ENCODE results near the gene DDT.
"Not testable (repeated sequence)": the region's sequence is repeated elsewhere in the genome, so short reads cannot be mapped to it uniquely, and the experiment has no call there.

The DDT gene

DNA sequence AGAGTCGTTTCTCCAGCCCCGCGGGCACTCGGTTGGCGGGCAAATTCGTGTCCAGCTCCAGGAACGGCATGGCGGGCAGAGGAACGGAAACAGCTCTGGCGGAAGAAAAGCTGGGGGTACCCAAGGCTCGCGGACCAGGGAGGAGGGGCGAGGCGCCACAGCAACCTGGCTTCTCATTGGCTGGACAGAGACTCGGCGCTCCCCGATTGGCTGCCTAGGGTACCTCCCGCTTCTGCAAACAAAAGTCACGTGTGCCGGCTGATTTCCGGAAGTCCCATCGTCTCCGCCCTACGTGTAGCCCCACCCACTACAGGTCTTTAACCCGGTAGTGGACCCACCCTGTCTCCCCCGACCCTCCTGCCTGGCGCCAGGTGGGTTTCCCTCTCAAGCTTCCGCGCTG is at the start of gene DDT:
TSS of gene DDT (minus strand) at position 97 of the 400 bp plus-strand sequence. CDS start at position 70, 27 bp downstream.
- H3K27ac Mint-ChIP-seq, H3K27me3 Mint-ChIP-seq, DNase-seq, H3K4me3 Mint-ChIP-seq, H3K9me3 Mint-ChIP-seq, CTCF ChIA-PET: not testable (repeated sequence)
- H3K36me3 Mint-ChIP-seq: peaks cover 26% of the 10 kb centered on the region
- H3K4me1 Mint-ChIP-seq: peaks cover 25% of the 10 kb centered on the region

DNA sequence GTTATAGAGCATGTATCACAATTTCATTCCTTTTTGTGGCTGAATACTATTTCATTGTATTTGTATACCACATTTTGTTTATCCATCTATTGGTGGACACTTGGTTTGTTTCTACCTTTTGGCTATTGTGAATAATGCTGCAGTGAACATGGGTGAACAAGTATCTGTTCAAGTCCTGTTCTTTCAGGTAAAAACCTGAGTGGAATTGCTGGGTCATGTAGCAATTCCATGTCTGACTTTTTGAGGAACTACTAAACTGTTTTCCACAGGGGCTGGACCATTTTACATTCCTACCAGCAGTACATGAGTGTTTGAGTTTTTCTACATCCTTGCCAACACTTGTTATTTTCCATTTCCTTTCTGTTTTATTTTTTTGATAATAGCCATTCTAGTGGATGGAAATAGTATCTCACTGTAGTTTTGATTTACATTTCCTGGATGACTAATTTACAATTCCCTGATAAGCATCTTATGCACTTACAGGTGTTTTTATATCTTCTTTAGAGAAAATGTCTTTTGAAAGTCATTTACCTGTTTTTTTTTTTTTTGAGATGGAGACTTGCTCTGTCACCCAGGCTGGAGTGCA is 49.1 kb upstream of the DDT start:
- Mint-ChIP-seq H3K9me3 (peaks cover 2% of the 10 kb centered on the region), H3K27ac (no peak overlapping the region), H3K4me1 (peaks cover 26% of the 10 kb centered on the region), H3K36me3 (peaks cover 39% of the 10 kb centered on the region), H3K4me3 (no peak overlapping the region), H3K27me3 (no peaks in the 10 kb centered on the region)
- no peak for DNase-seq
- CTCF ChIA-PET: no interaction called here

DNA sequence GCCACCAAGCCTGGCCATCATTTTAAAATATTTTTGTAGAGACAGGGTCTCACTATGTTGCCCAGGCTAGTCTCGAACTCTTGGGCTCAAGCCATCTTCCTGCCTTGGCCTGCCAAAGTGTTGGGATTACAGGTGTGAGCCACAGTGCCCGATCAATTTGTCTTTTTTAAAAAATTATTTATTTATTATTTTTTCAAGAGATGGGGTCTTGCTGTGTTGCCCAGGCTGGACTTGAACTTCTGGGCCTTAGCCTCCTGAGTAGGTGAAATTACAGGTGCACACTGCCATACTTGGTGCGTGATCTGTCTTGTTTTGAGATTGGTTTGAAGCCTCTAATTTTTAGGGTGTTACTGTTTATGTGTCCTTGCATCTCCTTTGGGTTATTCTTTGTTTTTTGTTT is 47.1 kb upstream of the DDT start:
- H3K27ac Mint-ChIP-seq: no peak overlapping the region
- peaks cover 41% of the 10 kb centered on the region for H3K36me3 Mint-ChIP-seq
- H3K4me3 Mint-ChIP-seq: no peak overlapping the region
- CTCF ChIA-PET: no interaction called here
- H3K9me3 Mint-ChIP-seq: peaks cover 2% of the 10 kb centered on the region
- DNase-seq: no peak
- peaks cover 20% of the 10 kb centered on the region for H3K4me1 Mint-ChIP-seq
- no peaks in the 10 kb centered on the region for H3K27me3 Mint-ChIP-seq

DNA sequence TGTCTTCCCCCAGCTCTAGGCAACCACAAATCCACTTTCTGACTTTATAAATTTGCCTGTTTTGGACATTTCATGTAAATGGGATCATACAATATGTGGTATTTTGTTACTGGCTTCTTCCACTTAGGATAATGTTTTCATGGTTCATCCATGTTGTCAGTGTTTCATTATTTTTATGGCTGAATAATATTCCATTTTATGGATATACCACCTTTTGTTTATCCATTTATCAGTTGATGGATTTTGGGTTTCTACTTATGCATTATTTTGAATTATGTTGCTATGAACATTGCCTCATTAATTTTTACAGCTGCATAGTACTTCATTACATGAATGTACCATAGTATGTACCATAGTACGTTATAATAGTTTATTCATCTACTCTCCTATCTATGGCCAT is 41.9 kb upstream of the DDT start:
- Mint-ChIP-seq H3K4me1 (peaks cover 30% of the 10 kb centered on the region), H3K4me3 (no peak overlapping the region), H3K9me3 (no peaks in the 10 kb centered on the region), H3K27ac (no peak overlapping the region), H3K36me3 (peaks cover 32% of the 10 kb centered on the region), H3K27me3 (peaks cover 2% of the 10 kb centered on the region)
- no peak for DNase-seq
- CTCF ChIA-PET: interaction anchor here (0.6 kb wide), 1 partner anchor 9 kb away, joined by 3 read pairs; no protein-coding TSS in a partner anchor

DNA sequence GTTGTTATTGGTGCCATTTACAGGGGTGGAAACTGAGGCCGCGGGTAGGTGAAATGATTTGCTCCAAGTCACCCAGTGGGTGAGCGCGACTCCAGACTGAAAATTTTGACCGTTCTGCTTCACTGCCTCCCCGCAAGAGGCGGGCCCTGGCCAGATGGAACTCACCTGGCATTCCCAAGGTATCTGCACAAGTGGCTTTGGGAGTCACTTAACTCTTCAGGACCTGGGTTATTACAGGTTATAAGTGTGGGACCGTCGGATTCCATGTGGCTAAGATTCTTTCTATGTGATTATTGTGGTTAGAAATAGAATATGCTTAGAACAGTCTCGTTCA is 37.5 kb upstream of the DDT start:
- peaks cover 22% of the 10 kb centered on the region for H3K27me3 Mint-ChIP-seq
- peaks cover 19% of the 10 kb centered on the region for H3K36me3 Mint-ChIP-seq
- peak overlapping the region; percentile 97 for H3K4me3 Mint-ChIP-seq
- H3K4me1 Mint-ChIP-seq: peaks cover 31% of the 10 kb centered on the region
- CTCF ChIA-PET: no interaction called here
- no peaks in the 10 kb centered on the region for H3K9me3 Mint-ChIP-seq
- no peak for DNase-seq
- peak overlapping the region; percentile 95 for H3K27ac Mint-ChIP-seq

DNA sequence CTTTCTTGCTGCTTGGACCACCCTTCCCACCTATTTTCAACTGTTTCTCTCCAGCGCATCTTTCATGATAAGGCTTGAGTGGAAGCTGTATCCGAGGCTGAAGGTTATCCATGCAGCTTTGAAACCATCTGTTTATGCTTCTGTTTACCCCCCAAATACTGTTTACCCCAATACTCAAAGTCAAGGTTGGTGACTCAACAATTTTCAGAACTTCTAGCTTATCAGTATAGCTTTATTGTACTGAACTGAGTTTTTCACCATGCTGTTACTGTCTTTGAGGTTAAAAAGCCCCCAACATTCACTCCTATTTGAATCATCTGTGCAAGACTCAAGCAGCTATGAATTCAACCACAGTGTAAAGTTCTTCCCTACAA is 35.8 kb upstream of the DDT start:
- CTCF ChIA-PET: interaction anchor here (1.1 to 1.4 kb wide), 2 partner anchors 147 to 165 kb away, joined by 3 to 4 read pairs; no protein-coding TSS in a partner anchor
- peaks cover 31% of the 10 kb centered on the region for H3K4me1 Mint-ChIP-seq
- peak overlapping the region; percentile 86 for H3K27ac Mint-ChIP-seq
- peaks cover 31% of the 10 kb centered on the region for H3K27me3 Mint-ChIP-seq
- no peaks in the 10 kb centered on the region for H3K9me3 Mint-ChIP-seq
- DNase-seq: no peak
- peaks cover 12% of the 10 kb centered on the region for H3K36me3 Mint-ChIP-seq
- peak overlapping the region; percentile 55 for H3K4me3 Mint-ChIP-seq

DNA sequence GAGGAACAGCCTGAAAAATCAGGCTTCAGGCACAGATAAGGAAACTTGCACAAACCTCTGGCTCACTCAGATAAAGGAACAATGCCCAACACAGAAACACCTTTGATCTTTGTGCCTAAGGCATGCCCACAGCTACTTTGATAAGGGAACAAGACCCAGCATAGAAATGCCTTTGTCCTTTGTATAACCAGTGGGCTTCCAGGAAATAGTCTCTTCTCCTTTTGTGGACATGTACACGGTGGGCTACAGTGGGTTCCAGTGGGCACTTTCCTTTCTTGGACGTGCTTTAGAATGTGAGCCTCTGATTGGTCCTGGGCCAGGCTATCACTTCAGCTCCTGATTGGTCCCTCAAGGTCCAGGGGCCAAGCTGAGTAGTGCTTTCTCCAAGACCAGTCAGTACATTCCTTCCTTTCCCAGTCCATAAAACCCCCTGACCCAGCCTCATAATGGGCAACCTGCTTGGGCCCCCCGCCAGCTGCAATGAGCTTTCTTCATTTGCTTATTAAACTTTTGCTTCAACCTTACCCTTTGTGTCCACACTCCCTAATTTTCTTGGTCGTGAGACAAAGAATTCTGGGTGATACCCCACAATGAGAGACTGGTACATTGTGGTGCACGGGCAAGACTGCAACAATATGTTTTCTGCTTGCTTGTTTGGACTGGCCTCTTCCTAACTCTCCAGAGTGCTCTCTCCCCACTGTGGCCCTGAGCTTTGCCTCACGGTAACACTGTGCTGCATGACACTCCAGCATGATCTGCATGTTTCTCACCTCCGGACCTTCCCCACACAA is 35.2 kb upstream of the DDT start:
- no peaks in the 10 kb centered on the region for H3K9me3 Mint-ChIP-seq
- DNase-seq: no peak
- H3K4me1 Mint-ChIP-seq: peaks cover 28% of the 10 kb centered on the region
- H3K36me3 Mint-ChIP-seq: peaks cover 11% of the 10 kb centered on the region
- CTCF ChIA-PET: no interaction called here
- H3K27ac Mint-ChIP-seq: no peak overlapping the region
- peaks cover 35% of the 10 kb centered on the region for H3K27me3 Mint-ChIP-seq
- no peak overlapping the region for H3K4me3 Mint-ChIP-seq

DNA sequence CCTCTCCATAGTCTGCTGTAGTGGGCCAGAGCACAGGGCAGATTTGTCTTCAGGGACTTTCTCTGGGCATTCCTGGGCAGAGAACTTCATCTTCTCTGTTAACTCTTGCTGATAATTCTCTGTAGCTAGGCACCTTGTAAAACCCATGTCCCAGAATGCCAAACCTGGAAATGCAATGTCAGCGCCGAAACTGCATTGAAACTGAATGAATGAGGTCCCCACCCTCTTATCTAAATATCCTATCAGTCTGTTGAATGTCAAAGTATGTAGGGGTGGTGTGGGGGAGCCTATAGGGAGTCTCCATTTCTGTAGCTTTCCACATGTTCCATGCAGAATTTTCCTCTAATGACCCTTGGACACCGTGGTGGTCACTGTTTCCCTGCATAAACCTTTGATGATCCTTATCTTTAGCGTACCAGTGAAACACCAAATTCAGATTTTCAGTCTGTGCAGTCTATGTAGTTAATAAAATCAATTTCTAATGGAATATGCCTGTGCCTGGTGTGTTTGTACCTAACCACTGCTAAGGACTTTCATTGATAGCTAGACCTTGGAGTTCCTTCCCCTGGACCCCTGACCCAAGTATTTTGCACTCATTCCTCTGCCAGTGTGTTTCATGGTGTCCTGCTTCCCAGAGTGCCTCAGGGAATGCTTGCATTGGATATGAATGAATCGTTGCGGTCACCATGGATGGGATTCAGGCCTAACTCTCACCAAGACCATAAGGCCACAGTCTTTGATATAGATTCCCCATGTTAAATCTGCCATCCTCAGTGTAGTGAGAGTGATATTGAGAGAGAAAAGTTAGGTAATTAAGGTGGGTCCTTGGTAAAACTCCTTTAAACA is 34.4 kb upstream of the DDT start:
- H3K36me3 Mint-ChIP-seq: peaks cover 6% of the 10 kb centered on the region
- CTCF ChIA-PET: no interaction called here
- H3K4me3 Mint-ChIP-seq: no peak overlapping the region
- peaks cover 22% of the 10 kb centered on the region for H3K4me1 Mint-ChIP-seq
- DNase-seq: no peak
- H3K9me3 Mint-ChIP-seq: no peaks in the 10 kb centered on the region
- H3K27ac Mint-ChIP-seq: no peak overlapping the region
- H3K27me3 Mint-ChIP-seq: peaks cover 43% of the 10 kb centered on the region

DNA sequence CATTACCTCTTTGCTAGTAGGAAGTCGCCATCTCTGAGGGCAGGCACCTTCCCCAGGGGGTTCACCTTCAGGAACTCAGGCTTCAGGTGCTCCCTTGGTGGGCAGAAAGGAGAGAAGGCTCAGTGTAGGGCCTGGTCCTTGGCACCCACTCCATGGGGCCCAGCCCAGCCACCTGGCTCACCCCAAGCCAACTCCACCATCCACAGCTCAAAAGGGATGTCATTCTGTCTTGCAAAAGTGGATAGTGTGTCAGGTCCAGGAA is 33.7 kb upstream of the DDT start:
- Mint-ChIP-seq H3K27me3 (peaks cover 47% of the 10 kb centered on the region), H3K36me3 (peaks cover 3% of the 10 kb centered on the region), H3K4me3 (no peak overlapping the region), H3K27ac (no peak overlapping the region), H3K9me3 (no peaks in the 10 kb centered on the region), H3K4me1 (peaks cover 16% of the 10 kb centered on the region)
- CTCF ChIA-PET: no interaction called here
- no peak for DNase-seq

DNA sequence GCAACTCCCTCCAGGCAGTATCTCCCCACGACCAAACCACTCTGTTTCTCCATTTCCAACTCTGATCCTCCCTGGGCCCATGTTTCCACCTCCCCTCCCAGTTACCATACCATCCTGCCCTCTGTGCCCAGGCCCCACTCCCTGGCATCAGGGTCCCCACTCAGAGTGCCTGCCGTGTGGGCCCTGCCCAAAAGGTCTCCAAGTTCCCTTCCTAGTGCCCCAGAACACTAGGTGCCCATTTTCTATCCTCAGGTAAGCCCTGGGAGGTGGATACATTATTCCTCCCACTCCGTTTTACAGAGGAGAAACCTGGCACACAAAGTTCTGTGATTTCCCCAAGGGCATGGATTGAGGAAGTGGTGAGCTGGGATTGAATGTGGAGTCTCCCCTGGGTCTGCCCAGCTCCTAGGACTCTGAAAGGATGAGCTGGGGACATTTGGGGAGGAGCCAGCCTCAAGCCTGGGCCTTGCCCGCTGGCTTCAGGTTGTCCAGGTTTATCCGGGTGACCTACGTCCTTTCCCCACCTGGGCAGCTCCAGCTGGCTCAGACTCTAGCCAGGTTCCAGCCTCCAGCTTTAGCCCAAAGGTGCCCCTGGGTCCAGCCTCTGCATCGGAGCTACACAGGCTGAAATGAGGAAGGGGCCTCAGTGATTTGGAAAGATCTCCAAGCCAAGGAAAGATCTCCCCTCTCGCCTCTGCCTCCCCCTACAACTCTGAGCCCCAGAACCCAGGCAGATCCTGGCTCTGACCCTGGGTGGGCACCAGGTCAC is 33.2 kb upstream of the DDT start:
- H3K27ac Mint-ChIP-seq: no peak overlapping the region
- H3K4me1 Mint-ChIP-seq: peaks cover 14% of the 10 kb centered on the region
- CTCF ChIA-PET: no interaction called here
- H3K27me3 Mint-ChIP-seq: peaks cover 47% of the 10 kb centered on the region
- no peak for DNase-seq
- H3K36me3 Mint-ChIP-seq: peaks cover 3% of the 10 kb centered on the region
- H3K9me3 Mint-ChIP-seq: no peaks in the 10 kb centered on the region
- no peak overlapping the region for H3K4me3 Mint-ChIP-seq

DNA sequence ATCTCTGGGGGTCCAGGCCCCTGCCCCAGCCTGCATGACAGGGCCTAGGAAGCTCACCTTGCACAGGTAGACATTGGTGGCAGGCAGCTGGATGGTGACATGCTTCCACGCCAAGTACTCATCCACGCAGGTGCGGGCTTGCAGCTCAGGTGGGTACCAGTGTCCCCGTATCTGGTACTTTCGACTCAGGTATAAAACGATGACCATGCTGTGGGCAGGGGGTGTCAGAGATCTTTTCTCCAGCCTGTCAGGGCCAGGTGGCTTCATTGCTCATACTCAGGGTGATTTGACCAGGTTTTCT is 32.6 kb upstream of the DDT start:
- no peak overlapping the region for H3K27ac Mint-ChIP-seq

DNA sequence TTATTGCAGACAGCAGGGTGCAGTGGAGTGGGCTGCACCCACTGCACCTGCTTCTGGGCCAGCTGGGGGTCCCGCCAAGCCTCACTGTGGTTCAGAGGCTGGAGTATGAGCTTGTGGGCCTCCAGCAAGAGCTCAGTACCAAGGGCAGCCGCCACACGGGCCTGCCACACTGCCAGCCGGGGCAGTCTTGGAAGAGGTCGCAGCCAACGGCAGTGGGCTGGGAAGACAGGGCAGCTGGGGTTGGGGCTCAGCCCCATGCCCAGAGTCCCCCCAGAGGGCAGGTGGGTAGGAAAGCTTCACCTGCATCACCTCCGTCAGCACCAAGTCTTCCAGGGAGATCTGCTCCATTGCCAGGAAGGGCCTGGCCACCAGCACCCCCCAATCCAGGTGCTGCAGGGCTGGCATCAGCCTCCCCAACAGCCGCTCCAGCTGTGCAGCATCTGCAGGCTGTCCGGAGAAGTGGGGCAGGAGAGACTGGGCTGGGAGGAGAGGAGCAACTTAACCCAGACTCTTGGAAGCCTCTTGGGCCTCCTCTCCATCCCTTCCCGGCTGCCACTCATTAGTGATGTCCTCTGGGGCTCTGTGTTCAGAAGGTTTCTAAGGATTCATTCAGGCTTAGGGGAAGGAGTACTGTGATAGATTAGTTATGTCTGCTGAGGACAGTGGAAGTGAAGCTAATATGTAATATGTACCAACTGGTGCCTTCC is 32.1 kb upstream of the DDT start:
- Mint-ChIP-seq H3K4me1 (peaks cover 9% of the 10 kb centered on the region), H3K27ac (no peak overlapping the region), H3K9me3 (no peaks in the 10 kb centered on the region), H3K27me3 (peaks cover 54% of the 10 kb centered on the region), H3K36me3 (peaks cover 3% of the 10 kb centered on the region), H3K4me3 (no peak overlapping the region)
- CTCF ChIA-PET: no interaction called here
- DNase-seq: no peak

More for the DNA sequence above, 32.6 kb upstream of the DDT start:
- Mint-ChIP-seq H3K4me1 (peaks cover 9% of the 10 kb centered on the region), H3K9me3 (no peaks in the 10 kb centered on the region), H3K4me3 (no peak overlapping the region), H3K27me3 (peaks cover 52% of the 10 kb centered on the region), H3K36me3 (peaks cover 3% of the 10 kb centered on the region)
- DNase-seq: no peak
- CTCF ChIA-PET: no interaction called here

DNA sequence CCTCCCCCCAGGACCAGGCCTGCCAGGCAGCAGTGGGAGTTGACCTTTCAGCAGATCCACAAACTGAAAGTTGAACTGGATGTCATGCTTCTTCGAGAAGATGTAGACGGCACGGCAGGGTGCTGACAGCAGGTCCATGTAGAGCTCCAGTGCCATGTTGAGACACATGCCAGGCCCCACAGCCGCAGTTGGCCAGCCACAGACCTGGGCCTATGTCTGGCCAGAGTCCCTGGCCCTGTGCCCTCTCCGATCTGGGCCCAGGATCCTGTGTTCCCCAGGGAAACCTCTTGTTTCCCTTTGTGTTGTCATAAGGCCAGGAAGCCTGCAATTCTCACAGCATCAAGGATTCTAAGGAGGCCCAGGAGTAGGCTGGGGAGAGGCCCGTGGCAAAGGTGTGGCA is 31.0 kb upstream of the DDT start, which contains the start of gene GSTT4:
TSS of gene GSTT4 (minus strand) at position 253 of the 400 bp plus-strand sequence. CDS start at position 156, 97 bp downstream.
- Mint-ChIP-seq H3K27ac (no peak within 1 kb of the TSS), H3K27me3 (peaks cover 50% of the 10 kb centered on the region), H3K4me1 (peaks cover 3% of the 10 kb centered on the region), H3K9me3 (no peaks in the 10 kb centered on the region), H3K4me3 (no peak within 1 kb of the TSS), H3K36me3 (no peaks in the 10 kb centered on the region)
- no peak for DNase-seq
- CTCF ChIA-PET: interaction anchor here (1.6 kb wide), 1 partner anchor 170 kb away, joined by 3 read pairs; no protein-coding TSS in a partner anchor

DNA sequence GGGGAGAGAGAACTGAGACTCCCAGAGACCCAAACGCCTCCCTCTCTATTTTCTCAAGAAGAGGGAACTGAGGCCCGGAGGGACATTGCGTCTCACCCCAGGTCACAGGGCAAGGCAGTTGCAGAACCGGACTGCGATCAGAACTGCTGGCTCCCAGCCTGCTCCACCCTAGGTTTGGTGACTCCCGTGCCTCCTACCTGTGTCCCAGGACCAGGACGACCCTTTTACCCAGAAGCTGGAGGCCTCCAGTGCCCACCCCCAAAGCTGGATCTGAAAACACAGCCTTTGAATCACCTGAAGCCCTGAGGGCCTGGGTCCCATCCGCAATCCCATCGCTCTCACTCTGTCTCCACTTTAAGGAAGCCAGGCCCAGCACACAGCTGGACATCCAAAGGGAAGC is 29.6 kb upstream of the DDT start:
- DNase-seq: no peak
- Mint-ChIP-seq H3K4me1 (no peaks in the 10 kb centered on the region), H3K27me3 (peaks cover 54% of the 10 kb centered on the region), H3K9me3 (no peaks in the 10 kb centered on the region), H3K36me3 (no peaks in the 10 kb centered on the region), H3K4me3 (no peak overlapping the region), H3K27ac (no peak overlapping the region)
- CTCF ChIA-PET: interaction anchor here (1.6 kb wide), 1 partner anchor 171 kb away, joined by 3 read pairs; no protein-coding TSS in a partner anchor
